A673 (cell line): ENCODE results near the gene EFS.

ENCODE experiments used
- CTCF ChIP-seq: fragments of 300-800, 200-600 bp; sonication (generic); conservative IDR thresholded peaks from 2 replicates; pipeline ENCODE4 v1.5.1; 2017; ENCODE audit warnings: low read depth, mild to moderate bottlenecking, antibody characterized with exemption, low read length, moderate library complexity, mixed read lengths
- EZH2 ChIP-seq: fragments of 200-600 bp; sonication (generic); IDR thresholded peaks from 2 replicates; pipeline ENCODE4 v1.6.1; 2017; ENCODE audit warnings: borderline replicate concordance, low read depth, mild to moderate bottlenecking, mixed read lengths, antibody characterized with exemption, low read length; ENCODE audit not compliant: poor library complexity, severe bottlenecking

- TF ChIP-seq CTCF (no peak), EZH2 (no peak)
Observed at GRCh38 chr14:23407516-23408306, 42.7 kb upstream of the EFS start, which contains the start of gene MYH6.
